ENCODE data around the gene COQ8A. TPM values are rescaled to one million over a fixed set of nuclear protein-coding genes. Genes with fewer than 3 reads are reported as not detected.
A peak's percentile ranks its signal among the peaks of the same experiment; 100 is the strongest.

The COQ8A gene
- total RNA-seq, result 10 to 100 TPM; 22.8 to 41.7 (median 27.7) TPM

- peak; percentile 99 for DNase-seq
- intact Hi-C loops (cut with DNase I; ENCODE audit: low total_unique reads), result no loop called here
- H3K4me3 ChIP-seq, result peak within 1 kb of the TSS; percentile 97 to 98
- H3K9me3 ChIP-seq, result no peaks in the 10 kb centered on the region
- H3K4me1 ChIP-seq, result peaks cover 3 to 6% of the 10 kb centered on the region in 2 donors
- no peaks in the 10 kb centered on the region for H3K36me3 ChIP-seq
- H3K27me3 ChIP-seq, result no peaks in the 10 kb centered on the region
- peak in 2 of 4 experiments; percentile 1 to 30 for TF ChIP-seq CTCF (IDR thresholded peaks at IDR 0.05)
- TF ChIP-seq POLR2A (IDR thresholded peaks at IDR 0.05), result peak in 1 of 2 donors; percentile 61
- peak within 1 kb of the TSS; percentile 96 to 98 for H3K27ac ChIP-seq
These were observed at the start of gene COQ8A for GRCh38 chr1:226940029-226940805. Gene COQ8A, plus strand, starts transcription at chr1:226940294. Its CDS starts 21,092 bp downstream, at chr1:226961386.

- Histone ChIP-seq H3K36me3 (no peaks in the 10 kb centered on the region), H3K27me3 (no peaks in the 10 kb centered on the region), H3K9me3 (no peaks in the 10 kb centered on the region), H3K27ac (no peak overlapping the region), H3K4me1 (no peaks in the 10 kb centered on the region), H3K4me3 (no peak overlapping the region)
- intact Hi-C loops (cut with DNase I; ENCODE audit: low total_unique reads), result no loop called here
- no peak for DNase-seq
- TF ChIP-seq POLR2A (IDR thresholded peaks at IDR 0.05) (no peak), CTCF (IDR thresholded peaks at IDR 0.05) (no peak)
These were observed 49.6 kb upstream of the COQ8A start for GRCh38 chr1:226890331-226891108.

GRCh38 chr1:226891346-226891745, 48.7 kb upstream of the COQ8A start:
- no peak for DNase-seq
- H3K4me3 ChIP-seq, result no peak overlapping the region
- no peak for TF ChIP-seq POLR2A (IDR thresholded peaks at IDR 0.05)
- TF ChIP-seq CTCF (IDR thresholded peaks at IDR 0.05), result no peak
- H3K27me3 ChIP-seq, result no peaks in the 10 kb centered on the region
- H3K9me3 ChIP-seq, result no peaks in the 10 kb centered on the region
- intact Hi-C loops (cut with DNase I; ENCODE audit: low total_unique reads), result no loop called here
- H3K36me3 ChIP-seq, result no peaks in the 10 kb centered on the region
- no peaks in the 10 kb centered on the region for H3K4me1 ChIP-seq
- no peak overlapping the region for H3K27ac ChIP-seq

- intact Hi-C loops (cut with DNase I; ENCODE audit: low total_unique reads), result no loop called here
- H3K27ac ChIP-seq, result no peak overlapping the region
- no peak for TF ChIP-seq CTCF (IDR thresholded peaks at IDR 0.05)
- TF ChIP-seq POLR2A (IDR thresholded peaks at IDR 0.05), result no peak
- no peaks in the 10 kb centered on the region for H3K9me3 ChIP-seq
- no peaks in the 10 kb centered on the region for H3K4me1 ChIP-seq
- no peak overlapping the region for H3K4me3 ChIP-seq
- DNase-seq, result no peak
- no peaks in the 10 kb centered on the region for H3K27me3 ChIP-seq
- no peaks in the 10 kb centered on the region for H3K36me3 ChIP-seq
These were observed 48.1 kb upstream of the COQ8A start for GRCh38 chr1:226891846-226892523.
